GM12875 (cell line): ENCODE data around the gene ADAMTS7.
"Not testable (repeated sequence)": the region's sequence is repeated elsewhere in the genome, so short reads cannot be mapped to it uniquely, and the experiment has no call there.

Experiments used
- H3K4me3 ChIP-seq: one replicate; pipeline ENCODE4 v1.5.1; 2011; ENCODE audit warnings: low read depth, low read length, control low read depth
- CTCF ChIP-seq: IDR thresholded peaks from 2 replicates; pipeline ENCODE4 v1.5.1; 2011; ENCODE audit warnings: low read depth, mild to moderate bottlenecking, control low read depth, inconsistent platforms, low read length, moderate library complexity, borderline replicate concordance; ENCODE audit not compliant: insufficient read depth

The ADAMTS7 gene

GRCh38 chr15:78804391-78804792 is 6.9 kb downstream of the ADAMTS7 start:
- no peak for TF ChIP-seq CTCF
- H3K4me3 ChIP-seq = no peak overlapping the region

- TF ChIP-seq CTCF = no peak
- H3K4me3 ChIP-seq = no peak overlapping the region
Measured at GRCh38 chr15:78800806-78801205, 10.5 kb downstream of the ADAMTS7 start.

- TF ChIP-seq CTCF = no peak
- no peak overlapping the region for H3K4me3 ChIP-seq
Measured at GRCh38 chr15:78800189-78800588, 11.1 kb downstream of the ADAMTS7 start.

GRCh38 chr15:78799102-78799501 is 12.2 kb downstream of the ADAMTS7 start:
- H3K4me3 ChIP-seq = not testable (repeated sequence)

GRCh38 chr15:78798355-78798754 is 12.9 kb downstream of the ADAMTS7 start:
- H3K4me3 ChIP-seq = not testable (repeated sequence)

- no peak for TF ChIP-seq CTCF
- no peak overlapping the region for H3K4me3 ChIP-seq
Measured at GRCh38 chr15:78797951-78798350, 13.3 kb downstream of the ADAMTS7 start.

GRCh38 chr15:78796510-78796909 is 14.8 kb downstream of the ADAMTS7 start:
- TF ChIP-seq CTCF = no peak
- no peak overlapping the region for H3K4me3 ChIP-seq

GRCh38 chr15:78795043-78795442 is 16.2 kb downstream of the ADAMTS7 start:
- TF ChIP-seq CTCF = no peak
- no peak overlapping the region for H3K4me3 ChIP-seq

- not testable (repeated sequence) for H3K4me3 ChIP-seq
Measured at GRCh38 chr15:78794446-78794845, 16.8 kb downstream of the ADAMTS7 start.
